Thoracic aorta (tissue), 2 donors: ENCODE results near the gene UBR1. TPM values are rescaled to one million over a fixed set of nuclear protein-coding genes. Genes with fewer than 3 reads are reported as not detected.

Experiments
- ATAC-seq: fragments of 150-250 bp; one replicate; pipeline ENCODE4 v1.8.0; 2017; ENCODE audit warnings: low read depth; ENCODE audit not compliant: insufficient number of reproducible peaks, low FRiP score
- DNase-seq: peaks from one replicate; pipeline ENCODE4 v3.0.0-alpha.2; 2020; ENCODE audit warnings: low spot score
- H3K27ac ChIP-seq, 2 donors: fragments of 200-600 bp; sonication (generic); 1 replicate in 1 of 2; 2 replicates in 1 of 2; pipeline ENCODE4 v1.5.1; 2016; ENCODE audit warnings: mild to moderate bottlenecking in 2 of 2, moderate library complexity in 2 of 2
- H3K27me3 ChIP-seq: fragments of 200-600 bp; sonication (generic); replicated peaks from 2 replicates; pipeline ENCODE4 v1.6.0; 2016; ENCODE audit warnings: mild to moderate bottlenecking; ENCODE audit not compliant: insufficient read depth
- H3K36me3 ChIP-seq: fragments of 200-600 bp; sonication (generic); one replicate; pipeline ENCODE4 v1.5.1; 2016
- H3K4me1 ChIP-seq, 2 donors: fragments of 200-600 bp; sonication (generic); 1 replicate in 1 of 2; 2 replicates in 1 of 2; pipeline versions ENCODE4 v1.5.1 to v1.6.0; 2016; ENCODE audit warnings: low read depth in 2 of 2, mild to moderate bottlenecking in 1 of 2; ENCODE audit not compliant: control insufficient read depth in 1 of 2
- H3K4me3 ChIP-seq: fragments of 200-600 bp; sonication (generic); 2 replicates; pipeline ENCODE4 v1.5.1; 2016; ENCODE audit warnings: mild to moderate bottlenecking
- H3K9me3 ChIP-seq: fragments of 200-600 bp; sonication (generic); 2 replicates; pipeline ENCODE4 v1.5.1; 2016
- CTCF ChIP-seq: fragments of 200-600 bp; sonication (generic); IDR thresholded peaks from one replicate; pipeline ENCODE4 v1.5.1; 2019; ENCODE audit warnings: antibody characterized with exemption
- total RNA-seq, 2 donors: library from RNA; depleted of rRNA; stranded (reverse); fragments of >200 nt; gene quantifications; one replicate each; pipeline versions ENCODE4 v1.1.0 to v1.2.3, GENCODE V29; 2016

Gene UBR1
- total RNA-seq, 2 donors from 2014 or later = 30.6 to 70.4 TPM

DNA sequence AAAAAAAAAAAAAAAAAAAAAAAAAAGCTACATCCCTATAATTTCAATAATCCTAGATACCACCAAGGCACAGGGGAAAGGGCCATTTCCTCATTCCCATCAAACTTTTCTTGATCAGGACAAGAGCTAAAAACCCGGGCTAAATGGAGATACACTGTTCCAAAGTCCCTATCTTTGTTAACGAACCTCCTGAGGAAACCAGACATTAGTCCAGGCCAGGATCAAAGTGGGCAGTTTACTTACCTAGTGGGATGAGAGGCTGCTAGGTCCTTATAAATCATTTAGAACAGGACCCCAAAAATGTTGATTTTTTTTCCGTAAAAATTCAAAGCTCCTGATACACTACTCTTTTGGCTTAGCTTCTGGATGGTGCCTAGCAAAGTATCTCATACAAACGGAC lies 35.6 kb downstream of the UBR1 start:
- Histone ChIP-seq H3K27ac (no peak overlapping the region), H3K9me3 (no peaks in the 10 kb centered on the region), H3K4me1 (no peaks in the 10 kb centered on the region), H3K4me3 (no peak overlapping the region), H3K36me3 (peaks cover 16% of the 10 kb centered on the region), H3K27me3 (no peaks in the 10 kb centered on the region)
- DNase-seq (no peak), ATAC-seq (no peak)
- no peak for TF ChIP-seq CTCF

DNA sequence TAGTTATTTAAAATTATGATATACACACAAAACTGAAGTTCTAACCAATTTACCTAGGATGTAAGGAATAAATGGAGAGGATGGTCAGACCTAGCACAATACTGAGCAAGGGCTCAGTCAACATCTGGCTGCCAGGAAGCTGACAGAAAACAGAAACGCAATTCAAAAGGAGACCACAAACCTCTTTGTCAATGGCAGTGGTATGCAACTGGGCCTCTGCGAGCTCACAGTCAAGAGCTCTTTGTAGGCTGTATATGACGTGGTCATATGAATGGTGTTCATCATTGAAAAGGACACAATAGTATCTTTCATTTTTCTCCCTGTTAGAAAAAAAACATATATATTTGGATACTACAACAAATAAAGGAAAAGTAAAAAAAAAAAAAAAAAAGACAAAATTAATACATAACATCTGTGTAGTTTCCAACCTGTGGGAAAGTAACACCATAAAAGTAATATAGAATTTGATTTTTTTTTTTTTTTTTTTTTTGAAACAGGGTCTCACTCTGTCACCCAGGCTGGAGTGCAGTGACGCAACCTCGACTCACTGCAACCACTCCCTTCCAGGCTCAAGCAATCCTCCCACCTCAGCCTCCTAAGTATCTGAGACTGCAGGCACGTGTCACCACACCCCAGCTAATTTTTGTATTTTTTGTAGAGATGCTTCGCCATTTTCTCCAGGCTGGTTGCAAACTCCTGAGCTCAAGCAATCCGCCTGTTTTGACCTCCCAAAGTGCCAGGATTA lies 37.9 kb downstream of the UBR1 start:
- Histone ChIP-seq H3K4me1 (no peaks in the 10 kb centered on the region), H3K27me3 (no peaks in the 10 kb centered on the region), H3K4me3 (no peak overlapping the region), H3K36me3 (peaks cover 9% of the 10 kb centered on the region), H3K9me3 (no peaks in the 10 kb centered on the region), H3K27ac (no peak overlapping the region)
- TF ChIP-seq CTCF = no peak
- DNase-seq = no peak
- no peak for ATAC-seq

DNA sequence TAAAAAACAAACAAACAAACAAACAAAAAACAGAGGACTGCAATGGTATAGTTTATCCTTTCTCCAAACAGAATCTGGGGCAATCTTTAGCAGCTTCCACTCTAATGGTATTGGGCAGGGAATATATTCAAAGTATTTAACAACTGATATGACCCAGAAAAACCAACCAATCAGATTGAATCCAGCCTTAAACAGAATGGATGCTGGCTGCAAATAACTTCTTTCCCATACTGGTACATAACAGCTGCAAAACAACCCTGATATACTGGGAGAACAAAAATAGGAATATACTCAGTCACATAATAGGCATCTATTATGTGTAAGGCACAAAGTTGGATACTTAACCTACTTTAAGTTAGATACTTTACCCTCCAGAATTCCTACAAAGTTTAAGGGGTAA lies 49.1 kb downstream of the UBR1 start:
- ATAC-seq = no peak
- H3K36me3 ChIP-seq = peaks cover 33% of the 10 kb centered on the region
- no peak for DNase-seq

DNA sequence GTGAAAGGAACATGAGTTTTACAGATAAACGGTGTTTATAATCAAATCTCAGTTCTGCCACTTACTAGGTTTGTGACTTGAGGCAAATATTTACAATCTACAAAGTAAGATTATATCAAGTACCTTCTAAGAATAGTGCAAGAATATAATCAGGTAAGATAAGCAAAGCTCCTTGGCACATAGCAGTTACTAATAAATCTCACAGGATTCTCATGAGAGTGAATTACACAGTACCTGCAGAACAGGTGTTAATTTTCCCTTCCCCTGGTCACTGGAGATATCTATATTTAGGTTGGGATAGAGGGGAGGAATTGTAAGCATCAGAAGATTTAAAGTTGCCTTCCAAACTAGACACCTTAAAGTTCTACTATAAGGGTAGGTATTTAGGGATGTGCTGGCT lies 53.0 kb downstream of the UBR1 start:
- Histone ChIP-seq H3K36me3 (peaks cover 20% of the 10 kb centered on the region), H3K27me3 (no peaks in the 10 kb centered on the region), H3K9me3 (no peaks in the 10 kb centered on the region), H3K27ac (no peak overlapping the region), H3K4me1 (no peaks in the 10 kb centered on the region), H3K4me3 (no peak overlapping the region)
- ATAC-seq (no peak), DNase-seq (no peak)
- TF ChIP-seq CTCF = no peak

More for the DNA sequence above, 49.1 kb downstream of the UBR1 start:
- Histone ChIP-seq H3K4me3 (no peak overlapping the region), H3K9me3 (no peaks in the 10 kb centered on the region), H3K27ac (no peak overlapping the region), H3K27me3 (no peaks in the 10 kb centered on the region), H3K4me1 (no peaks in the 10 kb centered on the region)
- TF ChIP-seq CTCF = no peak

DNA sequence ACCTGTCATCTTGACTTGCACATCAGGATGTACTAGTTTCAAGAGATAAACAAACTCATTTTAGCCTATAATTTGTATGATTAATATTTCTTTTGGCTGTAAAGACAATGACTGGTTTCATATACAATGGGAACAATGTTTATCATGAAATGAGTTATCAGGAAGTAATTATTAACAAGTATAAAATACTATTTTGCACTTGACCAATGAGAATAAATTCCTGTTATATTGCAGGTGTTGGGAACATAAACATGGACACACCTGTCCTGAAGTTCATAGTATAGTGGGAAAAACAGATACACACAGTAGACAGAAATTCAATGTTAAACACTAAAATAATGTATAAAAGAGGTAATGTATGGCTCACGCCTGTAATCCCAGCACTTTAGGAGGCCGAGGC lies 56.9 kb downstream of the UBR1 start:
- DNase-seq = no peak
- no peak for TF ChIP-seq CTCF
- Histone ChIP-seq H3K9me3 (no peaks in the 10 kb centered on the region), H3K27ac (no peak overlapping the region), H3K36me3 (peaks cover 25% of the 10 kb centered on the region), H3K4me1 (no peaks in the 10 kb centered on the region), H3K4me3 (no peak overlapping the region), H3K27me3 (no peaks in the 10 kb centered on the region)
- ATAC-seq = no peak
